ENCODE results near the gene CCR5AS.

Gene CCR5AS

GRCh38 chr3:46360907-46361306 is 46.0 kb downstream of the CCR5AS start:
- H3K4me1 ChIP-seq (ENCODE audit: control insufficient read depth in 2 of 3, insufficient read depth in 2 of 3, low read depth in 1 of 3, low read length in 3 of 3), result no peaks in the 10 kb centered on the region
- H3K4me3 ChIP-seq (ENCODE audit: low read length in 3 of 3), result no peak overlapping the region
- no peaks in the 10 kb centered on the region for H3K36me3 ChIP-seq (ENCODE audit: control insufficient read depth in 2 of 3, insufficient read depth in 3 of 3, low read length in 3 of 3)
- DNase-seq, result no peak
- no peaks in the 10 kb centered on the region for H3K9me3 ChIP-seq (ENCODE audit: control insufficient read depth in 2 of 3, insufficient read depth in 1 of 3, low read length in 3 of 3)
- no peak overlapping the region for H3K27ac ChIP-seq (ENCODE audit: low read depth in 2 of 2, low read length in 2 of 2)
- H3K9ac ChIP-seq (ENCODE audit: low read length in 3 of 3), result no peak overlapping the region
- no peak for TF ChIP-seq CTCF (IDR thresholded peaks at IDR 0.05; ENCODE audit: borderline replicate concordance, extremely low read depth, insufficient read depth)
- H3K27me3 ChIP-seq (ENCODE audit: control insufficient read depth, insufficient read depth, low read length), result no peaks in the 10 kb centered on the region
- no peak for FAIRE-seq
- intact Hi-C loops (cut with DNase I), result no loop called here

DNA sequence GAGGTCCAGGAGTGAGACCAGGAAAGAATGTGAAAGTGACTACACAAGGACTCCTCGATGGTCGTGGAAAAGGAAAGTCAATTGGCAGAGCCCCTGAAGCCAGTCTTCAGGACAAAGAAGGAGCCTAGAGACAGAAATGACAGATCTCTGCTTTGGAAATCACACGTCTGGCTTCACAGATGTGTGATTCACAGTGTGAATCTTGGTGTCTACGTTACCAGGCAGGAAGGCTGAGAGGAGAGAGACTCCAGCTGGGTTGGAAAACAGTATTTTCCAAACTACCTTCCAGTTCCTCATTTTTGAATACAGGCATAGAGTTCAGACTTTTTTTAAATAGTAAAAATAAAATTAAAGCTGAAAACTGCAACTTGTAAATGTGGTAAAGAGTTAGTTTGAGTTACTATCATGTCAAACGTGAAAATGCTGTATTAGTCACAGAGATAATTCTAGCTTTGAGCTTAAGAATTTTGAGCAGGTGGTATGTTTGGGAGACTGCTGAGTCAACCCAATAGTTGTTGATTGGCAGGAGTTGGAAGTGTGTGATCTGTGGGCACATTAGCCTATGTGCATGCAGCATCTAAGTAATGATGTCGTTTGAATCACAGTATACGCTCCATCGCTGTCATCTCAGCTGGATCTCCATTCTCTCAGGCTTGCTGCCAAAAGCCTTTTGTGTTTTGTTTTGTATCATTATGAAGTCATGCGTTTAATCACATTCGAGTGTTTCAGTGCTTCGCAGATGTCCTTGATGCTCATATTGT is 47.0 kb downstream of the CCR5AS start:
- no peaks in the 10 kb centered on the region for H3K36me3 ChIP-seq (ENCODE audit: control insufficient read depth in 2 of 3, insufficient read depth in 3 of 3, low read length in 3 of 3)
- no peak for DNase-seq
- H3K9ac ChIP-seq (ENCODE audit: low read length in 3 of 3), result no peak overlapping the region
- H3K4me1 ChIP-seq (ENCODE audit: control insufficient read depth in 2 of 3, insufficient read depth in 2 of 3, low read depth in 1 of 3, low read length in 3 of 3), result no peaks in the 10 kb centered on the region
- no peaks in the 10 kb centered on the region for H3K27me3 ChIP-seq (ENCODE audit: control insufficient read depth, insufficient read depth, low read length)
- no peaks in the 10 kb centered on the region for H3K9me3 ChIP-seq (ENCODE audit: control insufficient read depth in 2 of 3, insufficient read depth in 1 of 3, low read length in 3 of 3)
- H3K27ac ChIP-seq (ENCODE audit: low read depth in 2 of 2, low read length in 2 of 2), result no peak overlapping the region
- no peak for TF ChIP-seq CTCF (IDR thresholded peaks at IDR 0.05; ENCODE audit: borderline replicate concordance, extremely low read depth, insufficient read depth)
- intact Hi-C loops (cut with DNase I), result no loop called here
- no peak for FAIRE-seq
- no peak overlapping the region for H3K4me3 ChIP-seq (ENCODE audit: low read length in 3 of 3)

DNA sequence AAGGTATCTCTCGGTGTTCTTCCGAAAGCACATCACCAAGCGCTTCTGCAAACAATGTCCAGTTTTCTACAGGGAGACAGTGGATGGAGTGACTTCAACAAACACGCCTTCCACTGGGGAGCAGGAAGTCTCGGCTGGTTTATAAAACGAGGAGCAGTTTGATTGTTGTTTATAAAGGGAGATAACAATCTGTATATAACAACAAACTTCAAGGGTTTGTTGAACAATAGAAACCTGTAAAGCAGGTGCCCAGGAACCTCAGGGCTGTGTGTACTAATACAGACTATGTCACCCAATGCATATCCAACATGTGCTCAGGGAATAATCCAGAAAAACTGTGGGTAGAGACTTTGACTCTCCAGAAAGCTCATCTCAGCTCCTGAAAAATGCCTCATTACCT is 48.4 kb downstream of the CCR5AS start:
- Histone ChIP-seq H3K27me3 (ENCODE audit: control insufficient read depth, insufficient read depth, low read length) (no peaks in the 10 kb centered on the region), H3K9me3 (ENCODE audit: control insufficient read depth in 2 of 3, insufficient read depth in 1 of 3, low read length in 3 of 3) (no peaks in the 10 kb centered on the region), H3K9ac (ENCODE audit: low read length in 3 of 3) (no peak overlapping the region), H3K27ac (ENCODE audit: low read depth in 2 of 2, low read length in 2 of 2) (no peak overlapping the region), H3K4me1 (ENCODE audit: control insufficient read depth in 2 of 3, insufficient read depth in 2 of 3, low read depth in 1 of 3, low read length in 3 of 3) (no peaks in the 10 kb centered on the region), H3K36me3 (ENCODE audit: control insufficient read depth in 2 of 3, insufficient read depth in 3 of 3, low read length in 3 of 3) (no peaks in the 10 kb centered on the region), H3K4me3 (ENCODE audit: low read length in 3 of 3) (no peak overlapping the region)
- intact Hi-C loops (cut with DNase I), result no loop called here
- DNase-seq (no peak), FAIRE-seq (no peak)
- TF ChIP-seq CTCF (IDR thresholded peaks at IDR 0.05; ENCODE audit: borderline replicate concordance, extremely low read depth, insufficient read depth), result no peak

DNA sequence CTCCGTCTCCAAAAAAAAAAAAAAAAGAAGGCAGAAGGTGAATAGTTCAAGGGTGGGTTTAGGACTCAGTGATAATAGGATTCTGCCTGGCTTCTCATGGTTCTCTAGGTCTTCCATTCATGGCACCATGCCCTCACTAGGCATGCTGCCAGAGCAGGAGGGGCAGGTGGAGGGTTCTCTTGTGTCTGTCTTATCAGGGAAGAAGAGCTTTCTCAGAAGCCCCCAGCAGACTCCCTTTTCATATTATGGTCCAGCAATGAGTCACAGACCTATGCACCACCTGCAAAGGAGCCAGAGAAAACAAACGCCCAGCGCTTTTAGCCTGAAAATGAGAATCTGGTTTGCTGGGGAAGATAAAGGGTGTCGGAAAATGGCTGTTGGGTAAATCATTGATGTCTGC is 50.0 kb downstream of the CCR5AS start:
- Histone ChIP-seq H3K27ac (ENCODE audit: low read depth in 2 of 2, low read length in 2 of 2) (no peak overlapping the region), H3K36me3 (ENCODE audit: control insufficient read depth in 2 of 3, insufficient read depth in 3 of 3, low read length in 3 of 3) (no peaks in the 10 kb centered on the region), H3K27me3 (ENCODE audit: control insufficient read depth, insufficient read depth, low read length) (no peaks in the 10 kb centered on the region), H3K4me3 (ENCODE audit: low read length in 3 of 3) (peak overlapping the region in 1 of 3 donors; percentile 4), H3K9ac (ENCODE audit: low read length in 3 of 3) (no peak overlapping the region), H3K4me1 (ENCODE audit: control insufficient read depth in 2 of 3, insufficient read depth in 2 of 3, low read depth in 1 of 3, low read length in 3 of 3) (no peaks in the 10 kb centered on the region), H3K9me3 (ENCODE audit: control insufficient read depth in 2 of 3, insufficient read depth in 1 of 3, low read length in 3 of 3) (no peaks in the 10 kb centered on the region)
- intact Hi-C loops (cut with DNase I), result no loop called here
- DNase-seq, result no peak
- FAIRE-seq, result no peak
- no peak for TF ChIP-seq CTCF (IDR thresholded peaks at IDR 0.05; ENCODE audit: borderline replicate concordance, extremely low read depth, insufficient read depth)

Measured in kidney (tissue), 13 donors.